Breast epithelium (tissue), 4 donors: ENCODE results near the gene BMP10. TPM values are rescaled to one million over a fixed set of nuclear protein-coding genes. Genes with fewer than 3 reads are reported as not detected.
"Not testable (repeated sequence)": the region's sequence is repeated elsewhere in the genome, so short reads cannot be mapped to it uniquely, and the experiment has no call there.

ENCODE experiments used
- DNase-seq, 2 donors: peaks; one replicate each; pipeline ENCODE4 v3.0.0-alpha.2; 2019; ENCODE audit warnings: low spot score in 2 of 2
- H3K27ac ChIP-seq, 2 donors: fragments of 200-600 bp; sonication (generic) in 1 of 2; one replicate each; pipeline ENCODE4 v1.5.1; 2016 to 2019; ENCODE audit warnings: mild to moderate bottlenecking in 1 of 2
- H3K27me3 ChIP-seq, 2 donors: fragments of 200-600 bp; sonication (generic) in 1 of 2; one replicate each; pipeline versions ENCODE4 v1.5.1 to v1.6.0; 2017 to 2019; ENCODE audit warnings: control low read depth in 1 of 2, mild to moderate bottlenecking in 1 of 2
- H3K36me3 ChIP-seq: fragments of 200-600 bp; one replicate; pipeline ENCODE4 v1.5.1; 2019
- H3K4me1 ChIP-seq, 2 donors: fragments of 200-600 bp; sonication (generic); one replicate each; pipeline ENCODE4 v1.5.1; 2016 to 2019; ENCODE audit warnings: control low read depth in 1 of 2
- H3K4me3 ChIP-seq, 3 donors: fragments of 200-600 bp; sonication (generic); 1 replicate in 2 of 3; 2 replicates in 1 of 3; pipeline ENCODE4 v1.5.1; 2016 to 2019; ENCODE audit warnings: mild to moderate bottlenecking in 3 of 3, moderate library complexity in 2 of 3
- H3K9me3 ChIP-seq, 2 donors: fragments of 200-600 bp; sonication (generic) in 1 of 2; one replicate each; pipeline ENCODE4 v1.5.1; 2016 to 2019; ENCODE audit warnings: control low read depth in 1 of 2
- CTCF ChIP-seq, 3 donors: fragments of 450-650 bp; IDR thresholded peaks; one replicate each; pipeline ENCODE4 v1.5.1; 2016 to 2017; ENCODE audit warnings: antibody characterized with exemption in 3 of 3, mild to moderate bottlenecking in 3 of 3, moderate library complexity in 3 of 3
- POLR2A ChIP-seq: fragments of 450-650 bp; IDR thresholded peaks from one replicate; pipeline ENCODE4 v1.6.1; 2016; ENCODE audit warnings: antibody characterized with exemption, mild to moderate bottlenecking, moderate library complexity
- POLR2AphosphoS5 ChIP-seq, 3 donors: sonication (generic); formaldehyde crosslinking; IDR thresholded peaks; one replicate each; pipeline ENCODE4 v1.6.1; 2017; ENCODE audit warnings: antibody characterized with exemption in 3 of 3
- intact Hi-C: fragments of 100-400 bp; cut with DNase I; formaldehyde crosslinking; loops from one replicate; pipeline ENCODE4 v1.15.1; 2023; ENCODE audit warnings: low total_unique reads
- total RNA-seq, 3 donors: library from RNA; depleted of rRNA; stranded (reverse); fragments of >200 nt; gene quantifications; one replicate each; pipeline ENCODE4 v1.1.0, GENCODE V29; 2016

BMP10 gene
- total RNA-seq, 3 donors from 2014 or later = not detected

- intact Hi-C loops = no loop called here
- Histone ChIP-seq H3K27me3 (no peaks in the 10 kb centered on the region), H3K36me3 (no peaks in the 10 kb centered on the region), H3K27ac (no peak overlapping the region), H3K4me1 (peaks cover 0 to 7% of the 10 kb centered on the region in 2 donors), H3K9me3 (peaks cover 0 to 1% of the 10 kb centered on the region in 2 donors), H3K4me3 (no peak overlapping the region)
- DNase-seq = no peak
- TF ChIP-seq CTCF (IDR thresholded peaks at IDR 0.05) = no peak
Measured at GRCh38 chr2:68906716-68907115, 35.5 kb upstream of the BMP10 start.

GRCh38 chr2:68905116-68905515 is 33.9 kb upstream of the BMP10 start:
- intact Hi-C loops = no loop called here
- H3K27me3 ChIP-seq = no peaks in the 10 kb centered on the region

GRCh38 chr2:68901561-68901960 is 30.4 kb upstream of the BMP10 start:
- Histone ChIP-seq H3K36me3 (no peaks in the 10 kb centered on the region), H3K4me3 (no peak overlapping the region), H3K27ac (no peak overlapping the region), H3K9me3 (peaks cover 0 to 10% of the 10 kb centered on the region in 2 donors), H3K4me1 (no peaks in the 10 kb centered on the region), H3K27me3 (no peaks in the 10 kb centered on the region)
- TF ChIP-seq CTCF (IDR thresholded peaks at IDR 0.05) (no peak), POLR2AphosphoS5 (IDR thresholded peaks at IDR 0.05) (no peak), POLR2A (no peak)
- DNase-seq = no peak
- intact Hi-C loops = no loop called here

More at GRCh38 chr2:68905116-68905515, 33.9 kb upstream of the BMP10 start:
- Histone ChIP-seq H3K9me3 (peaks cover 0 to 10% of the 10 kb centered on the region in 2 donors), H3K4me1 (peaks cover 0 to 7% of the 10 kb centered on the region in 2 donors), H3K36me3 (no peaks in the 10 kb centered on the region), H3K27ac (no peak overlapping the region), H3K4me3 (no peak overlapping the region)
- TF ChIP-seq POLR2AphosphoS5 (IDR thresholded peaks at IDR 0.05) = no peak
- TF ChIP-seq CTCF (IDR thresholded peaks at IDR 0.05) = no peak
- no peak for TF ChIP-seq POLR2A
- no peak for DNase-seq

- Histone ChIP-seq H3K4me1 (no peaks in the 10 kb centered on the region), H3K36me3 (no peaks in the 10 kb centered on the region), H3K4me3 (no peak overlapping the region), H3K9me3 (peaks cover 0 to 10% of the 10 kb centered on the region in 2 donors), H3K27me3 (no peaks in the 10 kb centered on the region), H3K27ac (no peak overlapping the region)
- no peak for TF ChIP-seq POLR2A
- no peak for TF ChIP-seq CTCF (IDR thresholded peaks at IDR 0.05)
- no peak for TF ChIP-seq POLR2AphosphoS5 (IDR thresholded peaks at IDR 0.05)
- intact Hi-C loops = no loop called here
- no peak for DNase-seq
Measured at GRCh38 chr2:68901199-68901514, 30.0 kb upstream of the BMP10 start.

- Histone ChIP-seq H3K4me3 (no peak overlapping the region), H3K36me3 (no peaks in the 10 kb centered on the region), H3K9me3 (peaks cover 0 to 10% of the 10 kb centered on the region in 2 donors), H3K4me1 (no peaks in the 10 kb centered on the region), H3K27ac (no peak overlapping the region), H3K27me3 (no peaks in the 10 kb centered on the region)
- intact Hi-C loops = no loop called here
- TF ChIP-seq POLR2A (no peak), POLR2AphosphoS5 (IDR thresholded peaks at IDR 0.05) (no peak), CTCF (IDR thresholded peaks at IDR 0.05) (no peak)
- no peak for DNase-seq
Measured at GRCh38 chr2:68900496-68901198, 29.4 kb upstream of the BMP10 start.

- H3K27ac ChIP-seq, H3K9me3 ChIP-seq, DNase-seq, intact Hi-C loops, H3K27me3 ChIP-seq, H3K4me1 ChIP-seq, H3K4me3 ChIP-seq, H3K36me3 ChIP-seq: not testable (repeated sequence)
Measured at GRCh38 chr2:68895981-68896380, 24.8 kb upstream of the BMP10 start.
